Measurements from ENCODE around the gene NAT8. TPM values are rescaled to one million over a fixed set of nuclear protein-coding genes. Genes with fewer than 3 reads are reported as not detected.

Gene NAT8
- total and polyA plus RNA-seq, 2 donors (not counting 1 experiment from before 2014, with no cell fraction given), result not detected

- H3K79me2 ChIP-seq (ENCODE audit: control insufficient read depth, insufficient read depth, low read length), result no peaks in the 10 kb centered on the region
- H3K27ac ChIP-seq (ENCODE audit: insufficient read depth, low read length), result no peak overlapping the region
- no peaks in the 10 kb centered on the region for H3K27me3 ChIP-seq (ENCODE audit: control insufficient read depth, insufficient read depth, low read length)
- no peak overlapping the region for H3K9ac ChIP-seq (ENCODE audit: insufficient read depth, low read length)
- peak in 1 of 2 donors; percentile 25 for DNase-seq (ENCODE audit: low read depth in 2 of 2)
- H3K36me3 ChIP-seq (ENCODE audit: control insufficient read depth, insufficient read depth, low read length), result no peaks in the 10 kb centered on the region
- H3K4me3 ChIP-seq (replicated peaks in 1 of 4; ENCODE audit: control extremely low read depth in 1 of 4, insufficient read depth in 1 of 4, low read depth in 3 of 4, low read length in 4 of 4), result no peak overlapping the region
- no peak overlapping the region for H2AFZ ChIP-seq (ENCODE audit: low read length)
- H3K4me2 ChIP-seq (ENCODE audit: extremely low read depth, insufficient read depth, low read length), result no peak overlapping the region
- H4K20me1 ChIP-seq (ENCODE audit: control insufficient read depth, extremely low read depth, insufficient read depth, low read length), result no peaks in the 10 kb centered on the region
- no peaks in the 10 kb centered on the region for H3K4me1 ChIP-seq (ENCODE audit: control insufficient read depth, extremely low read depth, insufficient read depth, low read length)
- H3K9me3 ChIP-seq (ENCODE audit: control insufficient read depth, insufficient read depth, low read depth, low read length), result no peaks in the 10 kb centered on the region
- TF ChIP-seq, protein P1, sequence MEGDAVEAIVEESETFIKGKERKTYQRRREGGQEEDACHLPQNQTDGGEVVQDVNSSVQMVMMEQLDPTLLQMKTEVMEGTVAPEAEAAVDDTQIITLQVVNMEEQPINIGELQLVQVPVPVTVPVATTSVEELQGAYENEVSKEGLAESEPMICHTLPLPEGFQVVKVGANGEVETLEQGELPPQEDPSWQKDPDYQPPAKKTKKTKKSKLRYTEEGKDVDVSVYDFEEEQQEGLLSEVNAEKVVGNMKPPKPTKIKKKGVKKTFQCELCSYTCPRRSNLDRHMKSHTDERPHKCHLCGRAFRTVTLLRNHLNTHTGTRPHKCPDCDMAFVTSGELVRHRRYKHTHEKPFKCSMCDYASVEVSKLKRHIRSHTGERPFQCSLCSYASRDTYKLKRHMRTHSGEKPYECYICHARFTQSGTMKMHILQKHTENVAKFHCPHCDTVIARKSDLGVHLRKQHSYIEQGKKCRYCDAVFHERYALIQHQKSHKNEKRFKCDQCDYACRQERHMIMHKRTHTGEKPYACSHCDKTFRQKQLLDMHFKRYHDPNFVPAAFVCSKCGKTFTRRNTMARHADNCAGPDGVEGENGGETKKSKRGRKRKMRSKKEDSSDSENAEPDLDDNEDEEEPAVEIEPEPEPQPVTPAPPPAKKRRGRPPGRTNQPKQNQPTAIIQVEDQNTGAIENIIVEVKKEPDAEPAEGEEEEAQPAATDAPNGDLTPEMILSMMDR (conservative IDR thresholded peaks at IDR 0.05 in 1 of 2, IDR thresholded peaks at IDR 0.05 in 1 of 2; ENCODE audit: low read depth in 1 of 2, low read length in 2 of 2), result no peak
- no peak for TF ChIP-seq EZH2 (IDR thresholded peaks at IDR 0.05; ENCODE audit: low read length, missing control alignments)
Observed at GRCh38 chr2:73594251-73594650, 48.0 kb downstream of the NAT8 start.

- H3K4me3 ChIP-seq (replicated peaks in 1 of 4; ENCODE audit: control extremely low read depth in 1 of 4, insufficient read depth in 1 of 4, low read depth in 3 of 4, low read length in 4 of 4), result no peak overlapping the region
- no peaks in the 10 kb centered on the region for H3K36me3 ChIP-seq (ENCODE audit: control insufficient read depth, insufficient read depth, low read length)
- H2AFZ ChIP-seq (ENCODE audit: low read length), result no peak overlapping the region
- H3K9ac ChIP-seq (ENCODE audit: insufficient read depth, low read length), result no peak overlapping the region
- no peaks in the 10 kb centered on the region for H3K79me2 ChIP-seq (ENCODE audit: control insufficient read depth, insufficient read depth, low read length)
- no peak overlapping the region for H3K27ac ChIP-seq (ENCODE audit: insufficient read depth, low read length)
- no peak for TF ChIP-seq EZH2 (IDR thresholded peaks at IDR 0.05; ENCODE audit: low read length, missing control alignments)
- TF ChIP-seq, protein P1 (conservative IDR thresholded peaks at IDR 0.05 in 1 of 2, IDR thresholded peaks at IDR 0.05 in 1 of 2; ENCODE audit: low read depth in 1 of 2, low read length in 2 of 2), result no peak
- H3K27me3 ChIP-seq (ENCODE audit: control insufficient read depth, insufficient read depth, low read length), result no peaks in the 10 kb centered on the region
- no peak overlapping the region for H3K4me2 ChIP-seq (ENCODE audit: extremely low read depth, insufficient read depth, low read length)
- peak in 1 of 2 donors; percentile 24 for DNase-seq (ENCODE audit: low read depth in 2 of 2)
- H4K20me1 ChIP-seq (ENCODE audit: control insufficient read depth, extremely low read depth, insufficient read depth, low read length), result no peaks in the 10 kb centered on the region
- no peaks in the 10 kb centered on the region for H3K4me1 ChIP-seq (ENCODE audit: control insufficient read depth, extremely low read depth, insufficient read depth, low read length)
- no peaks in the 10 kb centered on the region for H3K9me3 ChIP-seq (ENCODE audit: control insufficient read depth, insufficient read depth, low read depth, low read length)
Observed at GRCh38 chr2:73593680-73594079, 48.5 kb downstream of the NAT8 start.

Other genes with a start within 250 kb of the NAT8 start
- gene TPRKB, start 94.9 kb upstream of the NAT8 start, total RNA-seq, result 16.5 and 19.5 TPM in 2 replicates
- gene TPRKB, start 94.9 kb upstream of the NAT8 start, polyA plus RNA-seq, result 26.8 and 36.5 TPM in 2 replicates
- gene DUSP11, start 137.7 kb upstream of the NAT8 start, total RNA-seq, result 24.9 and 31.7 TPM in 2 replicates
- 36.1 and 38.0 TPM in 2 replicates for gene DUSP11, start 137.7 kb upstream of the NAT8 start, polyA plus RNA-seq
- not detected in 2 replicates for gene C2orf78, start 141.8 kb upstream of the NAT8 start, total RNA-seq
- gene C2orf78, start 141.8 kb upstream of the NAT8 start, polyA plus RNA-seq, result not detected in 2 replicates
- gene STAMBP, start 186.5 kb upstream of the NAT8 start, total RNA-seq, result 23.3 and 23.6 TPM in 2 replicates
- gene STAMBP, start 186.5 kb upstream of the NAT8 start, polyA plus RNA-seq, result 38.2 and 44.2 TPM in 2 replicates

Data from fibroblast of lung (primary cell).